Liver (tissue), 3 donors: Measurements from ENCODE around the gene HHIPL2.

Experiments
- CTCF ChIP-seq: fragments of 150-350 bp; IDR thresholded peaks from 2 replicates; pipeline ENCODE4 v1.5.1; 2017; ENCODE audit warnings: improper control_type of control experiment, low read depth, low read length; ENCODE audit not compliant: missing input control
- FOXA1 ChIP-seq: IDR thresholded peaks from 2 replicates; pipeline ENCODE4 v1.6.1; 2016; ENCODE audit warnings: antibody characterized with exemption
- REST ChIP-seq: IDR thresholded peaks from 2 replicates; pipeline ENCODE4 v1.6.1; 2016; ENCODE audit warnings: antibody characterized with exemption, mild to moderate bottlenecking
- RXRA ChIP-seq, 2 donors: IDR thresholded peaks; 2 replicates each; pipeline ENCODE4 v1.6.1; 2017 to 2018; ENCODE audit warnings: antibody characterized with exemption in 2 of 2, mild to moderate bottlenecking in 1 of 2
- ZBTB33 ChIP-seq: IDR thresholded peaks from 2 replicates; pipeline ENCODE4 v1.6.1; 2016; ENCODE audit warnings: antibody characterized with exemption
- donor health status: healthy.
- donor health status: healthy.

- no peak for TF ChIP-seq FOXA1
- TF ChIP-seq RXRA (IDR thresholded peaks at IDR 0.05), result no peak
- TF ChIP-seq ZBTB33, result no peak
- TF ChIP-seq CTCF, result no peak
- TF ChIP-seq REST, result no peak
These were observed 18.0 kb downstream of the HHIPL2 start for GRCh38 chr1:222529916-222530315.
